WTC11 (cell line): ENCODE data around the gene ARF6. TPM values are rescaled to one million over a fixed set of nuclear protein-coding genes. Genes with fewer than 3 reads are reported as not detected.

Source experiments
- ATAC-seq: fragments of 200-7000 bp; cut with Tn5 transposase; 2 replicates; pipeline ENCODE4 v1.10.0; 2021; ENCODE audit warnings: mild to moderate bottlenecking, moderate library complexity
- Bru-seq: library from RNA; stranded (reverse); fragments of 400-500 nt; gene quantifications from one replicate; lab custom pipeline; 2021; lab: Mats Ljungman, UMichigan
- CTCF ChIA-PET: fragments of 300-600 bp; sonication (Branson Sonifier 250); formaldehyde crosslinking; loops from one replicate; lab custom pipeline; 2021; ENCODE audit warnings: antibody characterized with exemption; lab: Charles Lee
- POLR2A ChIA-PET: fragments of 350-600 bp; sonication (Branson Sonifier 250); formaldehyde crosslinking; loops from one replicate; lab custom pipeline; 2021; ENCODE audit warnings: antibody characterized with exemption; lab: Charles Lee
- DNase-seq: peaks from one replicate; pipeline ENCODE4 v3.0.0; 2021; ENCODE audit warnings: low spot score
- H3K27ac Mint-ChIP-seq: 2 replicates; pipeline ENCODE4 v1.8.0; 2021; ENCODE audit warnings: mixed read lengths
- H3K27me3 Mint-ChIP-seq: 2 replicates; pipeline ENCODE4 v1.8.0; 2021; ENCODE audit warnings: low read depth, mild to moderate bottlenecking, moderate library complexity, mixed read lengths
- H3K36me3 Mint-ChIP-seq: 2 replicates; pipeline ENCODE4 v1.8.0; 2021; ENCODE audit warnings: mixed read lengths
- H3K4me1 Mint-ChIP-seq: 2 replicates; pipeline ENCODE4 v1.8.0; 2022; ENCODE audit warnings: mixed read lengths
- H3K4me3 Mint-ChIP-seq: 2 replicates; pipeline ENCODE4 v1.8.0; 2021; ENCODE audit warnings: mild to moderate bottlenecking, moderate library complexity, mixed read lengths
- H3K9me3 Mint-ChIP-seq: 2 replicates; pipeline ENCODE4 v1.8.0; 2021; ENCODE audit warnings: mixed read lengths
- CREM ChIP-seq: sonication (generic); formaldehyde crosslinking; IDR thresholded peaks from 2 replicates; pipeline ENCODE4 v1.8.1; 2022; ENCODE audit warnings: mild to moderate bottlenecking, missing genetic modification reagents, moderate library complexity
- ESRRA ChIP-seq: sonication (generic); formaldehyde crosslinking; IDR thresholded peaks from 2 replicates; pipeline ENCODE4 v1.8.1; 2022; ENCODE audit warnings: mild to moderate bottlenecking, missing genetic modification reagents, borderline replicate concordance
- FOXK1 ChIP-seq: sonication (generic); formaldehyde crosslinking; IDR thresholded peaks from 2 replicates; pipeline ENCODE4 v1.8.0; 2022; ENCODE audit warnings: mild to moderate bottlenecking, moderate library complexity, missing genetic modification reagents
- FOXP4 ChIP-seq: sonication (generic); formaldehyde crosslinking; IDR thresholded peaks from 2 replicates; pipeline ENCODE4 v1.8.0; 2022; ENCODE audit warnings: mild to moderate bottlenecking, missing genetic modification reagents
- GABPB1 ChIP-seq: sonication (generic); formaldehyde crosslinking; IDR thresholded peaks from 2 replicates; pipeline ENCODE4 v1.8.1; 2023; ENCODE audit warnings: mild to moderate bottlenecking, missing genetic modification reagents
- KAT7 ChIP-seq: sonication (generic); formaldehyde crosslinking; IDR thresholded peaks from 2 replicates; pipeline ENCODE4 v1.8.1; 2023; ENCODE audit warnings: missing genetic modification reagents, mild to moderate bottlenecking, borderline replicate concordance
- MAX ChIP-seq: sonication (generic); formaldehyde crosslinking; IDR thresholded peaks from 2 replicates; pipeline ENCODE4 v1.8.0; 2022; ENCODE audit warnings: mild to moderate bottlenecking, missing genetic modification reagents
- MYBL2 ChIP-seq: sonication (generic); formaldehyde crosslinking; IDR thresholded peaks from 2 replicates; pipeline ENCODE4 v1.8.1; 2023; ENCODE audit warnings: mild to moderate bottlenecking, moderate library complexity, missing genetic modification reagents
- NFE2L1 ChIP-seq: sonication (generic); formaldehyde crosslinking; IDR thresholded peaks from 2 replicates; pipeline ENCODE4 v1.8.1; 2023; ENCODE audit warnings: missing genetic modification reagents
- NR3C1 ChIP-seq: sonication (generic); formaldehyde crosslinking; conservative IDR thresholded peaks from 2 replicates; pipeline ENCODE4 v1.8.1; 2023; ENCODE audit warnings: low read depth, mild to moderate bottlenecking, missing genetic modification reagents
- PREB ChIP-seq: sonication (generic); formaldehyde crosslinking; IDR thresholded peaks from 2 replicates; pipeline ENCODE4 v1.8.1; 2022; ENCODE audit warnings: mild to moderate bottlenecking, missing genetic modification reagents, moderate library complexity, borderline replicate concordance
- RELA ChIP-seq: sonication (generic); formaldehyde crosslinking; IDR thresholded peaks from 2 replicates; pipeline ENCODE4 v1.8.1; 2022; ENCODE audit warnings: missing genetic modification reagents, mild to moderate bottlenecking, borderline replicate concordance
- SP1 ChIP-seq: sonication (generic); formaldehyde crosslinking; conservative IDR thresholded peaks from 2 replicates; pipeline ENCODE4 v1.8.1; 2022; ENCODE audit warnings: missing genetic modification reagents
- STAT6 ChIP-seq: sonication (generic); formaldehyde crosslinking; conservative IDR thresholded peaks from 2 replicates; pipeline ENCODE4 v1.8.1; 2023; ENCODE audit warnings: mild to moderate bottlenecking, low read depth, missing genetic modification reagents, moderate library complexity
- USF1 ChIP-seq: sonication (generic); formaldehyde crosslinking; IDR thresholded peaks from 2 replicates; pipeline ENCODE4 v1.8.0; 2022; ENCODE audit warnings: mild to moderate bottlenecking, missing genetic modification reagents
- ZMAT4 ChIP-seq: fragments of 250-450 bp; sonication (Bioruptor Pico); IDR thresholded peaks from 2 replicates; pipeline ENCODE4 v1.9.0; 2021; ENCODE audit warnings: mild to moderate bottlenecking
- ZNF121 ChIP-seq: sonication (generic); formaldehyde crosslinking; IDR thresholded peaks from 2 replicates; pipeline ENCODE4 v1.8.0; 2023; ENCODE audit warnings: missing genetic modification reagents
- ZNF232 ChIP-seq: sonication (generic); formaldehyde crosslinking; IDR thresholded peaks from 2 replicates; pipeline ENCODE4 v1.8.0; 2022; ENCODE audit warnings: mild to moderate bottlenecking, missing genetic modification reagents
- ZNF263 ChIP-seq: sonication (generic); formaldehyde crosslinking; IDR thresholded peaks from 2 replicates; pipeline ENCODE4 v1.8.1; 2022; ENCODE audit warnings: low read depth, mild to moderate bottlenecking, moderate library complexity, missing genetic modification reagents
- long read RNA-seq, 3 experiments: library from RNA in 1 of 3; library from capped mRNA in 1 of 3; library from polyadenylated mRNA in 1 of 3; unstranded in 2 of 3; stranded (forward) in 1 of 3; transcript quantifications; one replicate each; pipeline ENCODE4 v2.0.0, GENCODE V29; 2021
- total RNA-seq: library from RNA; stranded (reverse); gene quantifications from 3 replicates; pipeline ENCODE4 v1.2.3, GENCODE V29; 2021
- TF ChIP-seq, protein P1 (sequence below): sonication (generic); formaldehyde crosslinking; IDR thresholded peaks from 2 replicates; pipeline ENCODE4 v1.8.1; 2022; ENCODE audit warnings: mild to moderate bottlenecking, moderate library complexity, missing genetic modification reagents
- TF ChIP-seq, protein P2 (sequence below): sonication (generic); formaldehyde crosslinking; IDR thresholded peaks from 2 replicates; pipeline ENCODE4 v1.8.1; 2023; ENCODE audit warnings: mild to moderate bottlenecking, missing genetic modification reagents, moderate library complexity
- TF ChIP-seq, protein P3 (sequence below): sonication (generic); formaldehyde crosslinking; IDR thresholded peaks from 2 replicates; pipeline ENCODE4 v1.8.1; 2023; ENCODE audit warnings: mild to moderate bottlenecking, moderate library complexity, missing genetic modification reagents

Gene ARF6
- total RNA-seq (50.9 to 55.9 TPM (median 51.9 TPM) in 3 replicates), Bru-seq, nascent RNA (percentile 99 among the genes with signal in this experiment)
- long read RNA-seq, experiment 1, transcript ARF6-201 (2 exons, 3,865 nt) = major isoform, 679 of 790 reads
- long read RNA-seq, experiment 1, partial matches to known transcripts = 0 of 790 reads
- long read RNA-seq, experiment 1, other reads (novel, unspliced or antisense) = 111 of 790 reads
- long read RNA-seq, experiment 2, transcript ARF6-201 (2 exons, 3,865 nt) = major isoform, 37 of 116 reads
- long read RNA-seq, experiment 2, partial matches to known transcripts = 0 of 116 reads
- long read RNA-seq, experiment 2, other reads (novel, unspliced or antisense) = 79 of 116 reads
- long read RNA-seq, experiment 3, partial matches to known transcripts = 0 of 1 reads
- long read RNA-seq, experiment 3, other reads (novel, unspliced or antisense) = 1 of 1 reads

GRCh38 chr14:49892636-49893308 lies at the start of gene ARF6:
Gene ARF6 (plus strand): TSS chr14:49893082. CDS start chr14:49893737, 655 bp downstream.
- POLR2A ChIA-PET = interaction anchor here (0.7 to 2.6 kb wide), 4 partner anchors 13 to 900 kb away, joined by 3 to 11 read pairs (median 4); no protein-coding TSS in a partner anchor
- TF ChIP-seq MAX = peak; percentile 86
- TF ChIP-seq KAT7 (CRISPR knock-in tag) = no peak; the same call in 1 of the 2 replicates
- peak; percentile 91 for TF ChIP-seq SP1 (CRISPR knock-in tag)
- TF ChIP-seq FOXK1 (CRISPR knock-in tag) = peak; percentile 80
- TF ChIP-seq STAT6 = no peak
- TF ChIP-seq ZNF232 (CRISPR knock-in tag) = 0 out of 2 replicates have a peak, but pooled peaks have one; percentile 75
- TF ChIP-seq, protein P1, sequence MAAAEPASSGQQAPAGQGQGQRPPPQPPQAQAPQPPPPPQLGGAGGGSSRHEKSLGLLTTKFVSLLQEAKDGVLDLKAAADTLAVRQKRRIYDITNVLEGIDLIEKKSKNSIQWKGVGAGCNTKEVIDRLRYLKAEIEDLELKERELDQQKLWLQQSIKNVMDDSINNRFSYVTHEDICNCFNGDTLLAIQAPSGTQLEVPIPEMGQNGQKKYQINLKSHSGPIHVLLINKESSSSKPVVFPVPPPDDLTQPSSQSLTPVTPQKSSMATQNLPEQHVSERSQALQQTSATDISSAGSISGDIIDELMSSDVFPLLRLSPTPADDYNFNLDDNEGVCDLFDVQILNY (CRISPR knock-in tag) = peak; percentile 94
- peak; percentile 88 for TF ChIP-seq CREM (CRISPR knock-in tag)
- TF ChIP-seq RELA (CRISPR knock-in tag) = peak; percentile 77; the same call in 1 of the 2 replicates
- TF ChIP-seq USF1 (CRISPR knock-in tag) = peak; percentile 33; the same call in 1 of the 2 replicates
- TF ChIP-seq GABPB1 = peak; percentile 58; the same call in 1 of the 2 replicates
- no peak for TF ChIP-seq ZNF121
- TF ChIP-seq ZMAT4 = no peak
- peak; percentile 71 for TF ChIP-seq FOXP4 (CRISPR knock-in tag)
- TF ChIP-seq NR3C1 (CRISPR knock-in tag) = 0 out of 2 replicates have a peak, but pooled peaks have one; percentile 41
- TF ChIP-seq ZNF263 (CRISPR knock-in tag) = no peak
- TF ChIP-seq PREB = 0 out of 2 replicates have a peak, but pooled peaks have one; percentile 81
- TF ChIP-seq MYBL2 (CRISPR knock-in tag) = peak; percentile 77; the same call in 1 of the 2 replicates
- TF ChIP-seq NFE2L1 (CRISPR knock-in tag) = peak; percentile 12; the same call in 1 of the 2 replicates
- TF ChIP-seq ESRRA (CRISPR knock-in tag) = peak; percentile 69; the same call in 1 of the 2 replicates
- TF ChIP-seq, protein P2, sequence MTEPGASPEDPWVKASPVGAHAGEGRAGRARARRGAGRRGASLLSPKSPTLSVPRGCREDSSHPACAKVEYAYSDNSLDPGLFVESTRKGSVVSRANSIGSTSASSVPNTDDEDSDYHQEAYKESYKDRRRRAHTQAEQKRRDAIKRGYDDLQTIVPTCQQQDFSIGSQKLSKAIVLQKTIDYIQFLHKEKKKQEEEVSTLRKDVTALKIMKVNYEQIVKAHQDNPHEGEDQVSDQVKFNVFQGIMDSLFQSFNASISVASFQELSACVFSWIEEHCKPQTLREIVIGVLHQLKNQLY (CRISPR knock-in tag) = 0 out of 2 replicates have a peak, but pooled peaks have one; percentile 23
- TF ChIP-seq, protein P3, sequence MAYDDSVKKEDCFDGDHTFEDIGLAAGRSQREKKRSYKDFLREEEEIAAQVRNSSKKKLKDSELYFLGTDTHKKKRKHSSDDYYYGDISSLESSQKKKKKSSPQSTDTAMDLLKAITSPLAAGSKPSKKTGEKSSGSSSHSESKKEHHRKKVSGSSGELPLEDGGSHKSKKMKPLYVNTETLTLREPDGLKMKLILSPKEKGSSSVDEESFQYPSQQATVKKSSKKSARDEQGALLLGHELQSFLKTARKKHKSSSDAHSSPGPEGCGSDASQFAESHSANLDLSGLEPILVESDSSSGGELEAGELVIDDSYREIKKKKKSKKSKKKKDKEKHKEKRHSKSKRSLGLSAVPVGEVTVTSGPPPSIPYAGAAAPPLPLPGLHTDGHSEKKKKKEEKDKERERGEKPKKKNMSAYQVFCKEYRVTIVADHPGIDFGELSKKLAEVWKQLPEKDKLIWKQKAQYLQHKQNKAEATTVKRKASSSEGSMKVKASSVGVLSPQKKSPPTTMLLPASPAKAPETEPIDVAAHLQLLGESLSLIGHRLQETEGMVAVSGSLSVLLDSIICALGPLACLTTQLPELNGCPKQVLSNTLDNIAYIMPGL (CRISPR knock-in tag) = peak; percentile 92

More at GRCh38 chr14:49892636-49893308, at the start of gene ARF6:
- peak; percentile 97 for DNase-seq
- Mint-ChIP-seq H3K9me3 (no peaks in the 10 kb centered on the region), H3K4me3 (peak within 1 kb of the TSS; percentile 96), H3K27ac (peak within 1 kb of the TSS; percentile 100), H3K4me1 (peaks cover 36% of the 10 kb centered on the region), H3K27me3 (no peaks in the 10 kb centered on the region), H3K36me3 (peaks cover 18% of the 10 kb centered on the region)
- peak; percentile 95 for ATAC-seq
- CTCF ChIA-PET = interaction anchor here (0.8 to 2.4 kb wide), 5 partner anchors 11 to 259 kb away, joined by 3 to 24 read pairs (median 4); no protein-coding TSS in a partner anchor
